HepG2 (cell line): Measurements from ENCODE around the gene PDGFB. TPM values are rescaled to one million over a fixed set of nuclear protein-coding genes. Genes with fewer than 3 reads are reported as not detected.
A peak's percentile ranks its signal among the peaks of the same experiment; 100 is the strongest.

Experiments used
- ARNT ChIP-seq: fragments of 450-650 bp; IDR thresholded peaks from 2 replicates; pipeline ENCODE4 v1.6.1; 2017
- CEBPZ ChIP-seq: IDR thresholded peaks from 2 replicates; pipeline ENCODE4 v1.6.1; 2012; ENCODE audit warnings: low read length, improper control_type of control experiment
- GLI4 ChIP-seq: sonication (generic); formaldehyde crosslinking; IDR thresholded peaks from 2 replicates; pipeline ENCODE4 v1.5.1; 2020; ENCODE audit warnings: missing genetic modification reagents, mild to moderate bottlenecking, moderate library complexity, borderline replicate concordance
- HMG20A ChIP-seq: IDR thresholded peaks from 2 replicates; pipeline ENCODE4 v1.6.1; 2016; ENCODE audit warnings: borderline replicate concordance
- MAX ChIP-seq: IDR thresholded peaks from 2 replicates; pipeline ENCODE4 v1.6.1; 2012; ENCODE audit warnings: inconsistent platforms
- MED8 ChIP-seq: sonication (generic); formaldehyde crosslinking; IDR thresholded peaks from 2 replicates; pipeline ENCODE4 v1.8.1; 2023; ENCODE audit warnings: mild to moderate bottlenecking, missing genetic modification reagents; ENCODE audit not compliant: insufficient replicate concordance
- SP1 ChIP-seq, 2 experiments: fragments of 450-650 bp in 1 of 2; sonication (generic) in 1 of 2; formaldehyde crosslinking in 1 of 2; IDR thresholded peaks; 2 replicates each; pipeline versions ENCODE4 v1.4.0 to v1.6.1; 2016 to 2020; ENCODE audit warnings: missing genetic modification reagents in 1 of 2
- TEAD2 ChIP-seq: sonication (generic); formaldehyde crosslinking; IDR thresholded peaks from 2 replicates; pipeline ENCODE4 v1.9.0; 2021; ENCODE audit warnings: missing genetic modification reagents
- ZFP41 ChIP-seq: sonication (generic); formaldehyde crosslinking; IDR thresholded peaks from 2 replicates; pipeline ENCODE4 v1.4.0; 2020; ENCODE audit warnings: mild to moderate bottlenecking, missing genetic modification reagents, borderline replicate concordance
- ZFP90 ChIP-seq: sonication (generic); formaldehyde crosslinking; IDR thresholded peaks from 2 replicates; pipeline ENCODE4 v1.8.0; 2022; ENCODE audit warnings: missing genetic modification reagents, mild to moderate bottlenecking, inconsistent platforms, borderline replicate concordance
- ZNF282 ChIP-seq: fragments of 450-650 bp; IDR thresholded peaks from 2 replicates; pipeline ENCODE4 v1.6.1; 2018; ENCODE audit not compliant: partially characterized antibody
- ZNF496 ChIP-seq: sonication (generic); formaldehyde crosslinking; IDR thresholded peaks from 2 replicates; pipeline ENCODE4 v1.8.1; 2023; ENCODE audit warnings: mild to moderate bottlenecking, moderate library complexity, missing genetic modification reagents; ENCODE audit not compliant: insufficient replicate concordance
- ZNF557 ChIP-seq: sonication (generic); formaldehyde crosslinking; IDR thresholded peaks from 2 replicates; pipeline ENCODE4 v1.4.0; 2020; ENCODE audit warnings: missing genetic modification reagents
- ZNF816 ChIP-seq: sonication (generic); formaldehyde crosslinking; IDR thresholded peaks from 2 replicates; pipeline ENCODE4 v1.8.0; 2022; ENCODE audit warnings: missing genetic modification reagents, mild to moderate bottlenecking, borderline replicate concordance
- ZNF878 ChIP-seq: sonication (generic); formaldehyde crosslinking; IDR thresholded peaks from 2 replicates; pipeline ENCODE4 v1.8.1; 2023; ENCODE audit warnings: mild to moderate bottlenecking, missing genetic modification reagents, moderate library complexity
- ZSCAN12 ChIP-seq: sonication (generic); formaldehyde crosslinking; IDR thresholded peaks from 2 replicates; pipeline ENCODE4 v1.9.0; 2021; ENCODE audit warnings: mild to moderate bottlenecking, missing genetic modification reagents
- polyA plus RNA-seq, 8 experiments: library from polyadenylated mRNA; depleted of rRNA in 3 of 8; stranded (reverse) in 7 of 8; unstranded in 1 of 8; fragments of >200 nt; fragmentation: Illumina TruSeq in 4 of 8; extraction: Trizol in 4 of 8; gene quantifications; 2 replicates each; pipeline versions ENCODE4 v1.2.1 to v1.2.3, GENCODE V29; 2011 to 2016; ENCODE audit warnings: low read depth in 4 of 8, missing spikeins in 1 of 8, mixed read lengths in 1 of 8; ENCODE audit not compliant: insufficient read depth in 1 of 8
- total RNA-seq, 5 experiments: library from RNA; depleted of rRNA; stranded (reverse); fragments of >200 nt; fragmentation: Illumina TruSeq; extraction: Trizol; gene quantifications; 2 replicates each; pipeline ENCODE4 v1.2.3, GENCODE V29; 2016; ENCODE audit warnings: low read depth in 1 of 5
- TF ChIP-seq, protein P1 (sequence below): sonication (generic); formaldehyde crosslinking; IDR thresholded peaks from 2 replicates; pipeline ENCODE4 v1.4.0; 2020; ENCODE audit warnings: missing genetic modification reagents
- TF ChIP-seq, protein P2 (sequence below): sonication (generic); formaldehyde crosslinking; IDR thresholded peaks from 2 replicates; pipeline ENCODE4 v1.4.0; 2020; ENCODE audit warnings: missing genetic modification reagents
- TF ChIP-seq, protein P3 (sequence below): sonication (generic); formaldehyde crosslinking; conservative IDR thresholded peaks from 2 replicates; pipeline ENCODE4 v1.4.0; 2020; ENCODE audit warnings: missing genetic modification reagents

PDGFB gene
- total and polyA plus RNA-seq, 2 of the 13 experiments (the other 11 are each of a cell fraction or from before 2014, with no cell fraction given) = 1.4 to 10.1 TPM

DNA sequence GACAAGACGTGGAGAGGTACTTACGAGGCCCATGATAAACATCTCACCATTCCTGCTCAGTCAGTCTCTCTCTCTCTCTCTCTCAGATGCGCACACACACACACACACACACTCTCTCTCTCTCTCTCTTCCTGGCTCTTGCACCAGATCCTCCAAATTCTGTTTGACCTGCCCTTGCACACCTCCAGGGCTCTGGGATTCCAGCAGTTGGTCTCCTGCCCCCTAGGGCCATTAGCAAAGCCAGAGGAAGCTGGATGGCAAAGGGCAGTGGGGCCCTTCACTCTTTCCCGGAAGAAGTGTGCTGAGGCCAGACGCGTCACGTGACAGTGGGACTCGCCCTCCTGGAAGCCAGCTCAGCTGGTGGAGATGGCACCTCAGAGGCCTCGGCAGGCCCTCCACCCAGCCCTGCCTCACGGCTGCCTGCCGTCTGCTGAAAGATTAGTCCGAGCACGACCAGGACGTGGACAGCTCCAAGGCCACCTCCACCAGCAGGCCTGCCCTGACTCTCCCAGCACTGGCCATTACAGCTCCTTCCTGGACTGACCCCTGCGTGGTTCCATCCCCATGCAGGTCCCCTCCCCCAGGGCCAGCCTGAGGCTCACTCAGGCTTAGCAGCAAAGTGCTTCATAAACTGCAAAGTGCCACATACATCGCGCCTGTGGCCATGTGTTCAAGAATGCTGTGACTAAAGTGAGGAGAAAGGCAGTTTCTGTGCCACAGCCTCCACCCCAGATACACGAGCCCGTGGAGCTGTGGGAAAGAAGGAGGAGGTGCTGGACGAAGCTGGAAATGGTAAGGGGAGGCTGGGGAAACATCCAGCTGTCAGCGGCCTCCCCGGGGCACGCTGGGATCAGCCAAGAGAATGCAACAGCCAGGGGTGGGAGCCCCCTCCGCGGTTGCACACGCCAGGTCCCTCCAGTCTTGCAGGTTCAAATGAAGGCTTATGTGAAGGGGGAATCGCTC lies 3.7 kb downstream of the PDGFB start (continued):
- TF ChIP-seq, protein P1, sequence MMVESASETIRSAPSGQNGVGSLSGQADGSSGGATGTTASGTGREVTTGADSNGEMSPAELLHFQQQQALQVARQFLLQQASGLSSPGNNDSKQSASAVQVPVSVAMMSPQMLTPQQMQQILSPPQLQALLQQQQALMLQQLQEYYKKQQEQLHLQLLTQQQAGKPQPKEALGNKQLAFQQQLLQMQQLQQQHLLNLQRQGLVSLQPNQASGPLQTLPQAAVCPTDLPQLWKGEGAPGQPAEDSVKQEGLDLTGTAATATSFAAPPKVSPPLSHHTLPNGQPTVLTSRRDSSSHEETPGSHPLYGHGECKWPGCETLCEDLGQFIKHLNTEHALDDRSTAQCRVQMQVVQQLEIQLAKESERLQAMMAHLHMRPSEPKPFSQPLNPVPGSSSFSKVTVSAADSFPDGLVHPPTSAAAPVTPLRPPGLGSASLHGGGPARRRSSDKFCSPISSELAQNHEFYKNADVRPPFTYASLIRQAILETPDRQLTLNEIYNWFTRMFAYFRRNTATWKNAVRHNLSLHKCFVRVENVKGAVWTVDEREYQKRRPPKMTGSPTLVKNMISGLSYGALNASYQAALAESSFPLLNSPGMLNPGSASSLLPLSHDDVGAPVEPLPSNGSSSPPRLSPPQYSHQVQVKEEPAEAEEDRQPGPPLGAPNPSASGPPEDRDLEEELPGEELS = no peak
- TF ChIP-seq ZFP41 (CRISPR knock-in tag) (no peak; the same call in 1 of the 2 replicates), ZFP90 (CRISPR knock-in tag) (no peak), ZNF557 (CRISPR knock-in tag) (no peak), ZNF282 (no peak), MAX (peak; percentile 95), ZNF496 (no peak), HMG20A (CRISPR knock-in tag) (peak; percentile 59; the same call in 1 of the 2 replicates), ARNT (no peak), SP1 (IDR thresholded peaks at IDR 0.05) (no peak), SP1 (CRISPR knock-in tag; IDR thresholded peaks at IDR 0.05) (peak; percentile 58), TEAD2 (CRISPR knock-in tag) (no peak), MED8 (CRISPR knock-in tag) (no peak), ZNF878 (CRISPR knock-in tag) (no peak), CEBPZ (no peak), ZSCAN12 (CRISPR knock-in tag) (no peak), ZNF816 (CRISPR knock-in tag) (peak; percentile 30; the same call in 1 of the 2 replicates), GLI4 (CRISPR knock-in tag) (no peak)
- TF ChIP-seq, protein P2, sequence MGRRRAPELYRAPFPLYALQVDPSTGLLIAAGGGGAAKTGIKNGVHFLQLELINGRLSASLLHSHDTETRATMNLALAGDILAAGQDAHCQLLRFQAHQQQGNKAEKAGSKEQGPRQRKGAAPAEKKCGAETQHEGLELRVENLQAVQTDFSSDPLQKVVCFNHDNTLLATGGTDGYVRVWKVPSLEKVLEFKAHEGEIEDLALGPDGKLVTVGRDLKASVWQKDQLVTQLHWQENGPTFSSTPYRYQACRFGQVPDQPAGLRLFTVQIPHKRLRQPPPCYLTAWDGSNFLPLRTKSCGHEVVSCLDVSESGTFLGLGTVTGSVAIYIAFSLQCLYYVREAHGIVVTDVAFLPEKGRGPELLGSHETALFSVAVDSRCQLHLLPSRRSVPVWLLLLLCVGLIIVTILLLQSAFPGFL (CRISPR knock-in tag) = no peak
- TF ChIP-seq, protein P3, sequence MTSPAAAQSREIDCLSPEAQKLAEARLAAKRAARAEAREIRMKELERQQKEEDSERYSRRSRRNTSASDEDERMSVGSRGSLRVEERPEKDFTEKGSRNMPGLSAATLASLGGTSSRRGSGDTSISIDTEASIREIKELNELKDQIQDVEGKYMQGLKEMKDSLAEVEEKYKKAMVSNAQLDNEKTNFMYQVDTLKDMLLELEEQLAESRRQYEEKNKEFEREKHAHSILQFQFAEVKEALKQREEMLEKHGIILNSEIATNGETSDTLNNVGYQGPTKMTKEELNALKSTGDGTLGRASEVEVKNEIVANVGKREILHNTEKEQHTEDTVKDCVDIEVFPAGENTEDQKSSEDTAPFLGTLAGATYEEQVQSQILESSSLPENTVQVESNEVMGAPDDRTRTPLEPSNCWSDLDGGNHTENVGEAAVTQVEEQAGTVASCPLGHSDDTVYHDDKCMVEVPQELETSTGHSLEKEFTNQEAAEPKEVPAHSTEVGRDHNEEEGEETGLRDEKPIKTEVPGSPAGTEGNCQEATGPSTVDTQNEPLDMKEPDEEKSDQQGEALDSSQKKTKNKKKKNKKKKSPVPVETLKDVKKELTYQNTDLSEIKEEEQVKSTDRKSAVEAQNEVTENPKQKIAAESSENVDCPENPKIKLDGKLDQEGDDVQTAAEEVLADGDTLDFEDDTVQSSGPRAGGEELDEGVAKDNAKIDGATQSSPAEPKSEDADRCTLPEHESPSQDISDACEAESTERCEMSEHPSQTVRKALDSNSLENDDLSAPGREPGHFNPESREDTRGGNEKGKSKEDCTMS = no peak
